Cardiac fibroblast (primary cell): ENCODE results near the gene USP2.
A peak's percentile ranks its signal among the peaks of the same experiment; 100 is the strongest.

Experiments
- DNase-seq, 2 donors: peaks; one replicate each; pipeline versions ENCODE4 v3.0.0 to v3.0.0-alpha.2; 2010; ENCODE audit warnings: low read depth in 2 of 2
- H3K4me3 ChIP-seq, 2 donors: replicated peaks in 1 of 2; 1 replicate in 1 of 2; 2 replicates in 1 of 2; pipeline ENCODE4 v1.5.1; 2011; ENCODE audit warnings: low read depth in 2 of 2, low read length in 2 of 2, mild to moderate bottlenecking in 2 of 2, moderate library complexity in 1 of 2
- TF ChIP-seq, protein P1 (sequence below): IDR thresholded peaks from one replicate; pipeline ENCODE4 v1.5.1; 2011; ENCODE audit warnings: low read depth, mild to moderate bottlenecking, low read length, inconsistent platforms

Gene USP2

DNA sequence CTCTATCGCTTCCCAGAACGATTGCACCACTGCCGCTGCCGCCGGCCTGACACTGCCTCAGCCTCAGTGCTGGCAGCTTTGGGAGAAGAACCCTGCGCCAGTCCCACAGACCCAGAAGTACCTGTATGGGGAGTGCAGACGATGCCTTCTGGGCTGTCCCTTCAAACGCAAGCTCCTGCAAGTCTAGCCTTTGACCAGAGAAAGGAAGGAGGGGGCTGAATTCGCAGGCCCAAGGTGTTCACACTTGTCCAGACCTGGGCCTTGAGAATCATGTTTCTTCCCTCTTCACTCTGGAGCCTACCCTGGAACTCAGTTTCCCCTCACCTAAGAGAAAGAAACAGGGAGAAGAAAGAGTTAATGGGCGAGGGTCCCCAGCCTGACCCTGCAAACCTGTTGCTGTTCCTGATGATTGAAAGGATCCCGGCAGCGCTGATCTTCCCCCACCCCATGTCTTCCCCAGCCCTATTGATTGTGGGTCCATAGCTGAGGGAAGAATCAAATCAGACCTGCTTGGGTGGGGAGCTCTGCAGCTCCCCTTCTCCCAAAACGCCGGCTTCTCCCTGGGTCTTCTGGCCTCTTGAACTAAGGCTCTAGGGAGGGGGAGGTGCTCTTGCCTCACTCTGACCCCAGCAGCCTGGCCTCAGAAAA, 63.8 kb downstream of the USP2 start:
- TF ChIP-seq, protein P1, sequence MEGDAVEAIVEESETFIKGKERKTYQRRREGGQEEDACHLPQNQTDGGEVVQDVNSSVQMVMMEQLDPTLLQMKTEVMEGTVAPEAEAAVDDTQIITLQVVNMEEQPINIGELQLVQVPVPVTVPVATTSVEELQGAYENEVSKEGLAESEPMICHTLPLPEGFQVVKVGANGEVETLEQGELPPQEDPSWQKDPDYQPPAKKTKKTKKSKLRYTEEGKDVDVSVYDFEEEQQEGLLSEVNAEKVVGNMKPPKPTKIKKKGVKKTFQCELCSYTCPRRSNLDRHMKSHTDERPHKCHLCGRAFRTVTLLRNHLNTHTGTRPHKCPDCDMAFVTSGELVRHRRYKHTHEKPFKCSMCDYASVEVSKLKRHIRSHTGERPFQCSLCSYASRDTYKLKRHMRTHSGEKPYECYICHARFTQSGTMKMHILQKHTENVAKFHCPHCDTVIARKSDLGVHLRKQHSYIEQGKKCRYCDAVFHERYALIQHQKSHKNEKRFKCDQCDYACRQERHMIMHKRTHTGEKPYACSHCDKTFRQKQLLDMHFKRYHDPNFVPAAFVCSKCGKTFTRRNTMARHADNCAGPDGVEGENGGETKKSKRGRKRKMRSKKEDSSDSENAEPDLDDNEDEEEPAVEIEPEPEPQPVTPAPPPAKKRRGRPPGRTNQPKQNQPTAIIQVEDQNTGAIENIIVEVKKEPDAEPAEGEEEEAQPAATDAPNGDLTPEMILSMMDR, result no peak
- peak overlapping the region in 1 of 2 donors; percentile 33 for H3K4me3 ChIP-seq
- peak in 1 of 2 donors; percentile 27 for DNase-seq

DNA sequence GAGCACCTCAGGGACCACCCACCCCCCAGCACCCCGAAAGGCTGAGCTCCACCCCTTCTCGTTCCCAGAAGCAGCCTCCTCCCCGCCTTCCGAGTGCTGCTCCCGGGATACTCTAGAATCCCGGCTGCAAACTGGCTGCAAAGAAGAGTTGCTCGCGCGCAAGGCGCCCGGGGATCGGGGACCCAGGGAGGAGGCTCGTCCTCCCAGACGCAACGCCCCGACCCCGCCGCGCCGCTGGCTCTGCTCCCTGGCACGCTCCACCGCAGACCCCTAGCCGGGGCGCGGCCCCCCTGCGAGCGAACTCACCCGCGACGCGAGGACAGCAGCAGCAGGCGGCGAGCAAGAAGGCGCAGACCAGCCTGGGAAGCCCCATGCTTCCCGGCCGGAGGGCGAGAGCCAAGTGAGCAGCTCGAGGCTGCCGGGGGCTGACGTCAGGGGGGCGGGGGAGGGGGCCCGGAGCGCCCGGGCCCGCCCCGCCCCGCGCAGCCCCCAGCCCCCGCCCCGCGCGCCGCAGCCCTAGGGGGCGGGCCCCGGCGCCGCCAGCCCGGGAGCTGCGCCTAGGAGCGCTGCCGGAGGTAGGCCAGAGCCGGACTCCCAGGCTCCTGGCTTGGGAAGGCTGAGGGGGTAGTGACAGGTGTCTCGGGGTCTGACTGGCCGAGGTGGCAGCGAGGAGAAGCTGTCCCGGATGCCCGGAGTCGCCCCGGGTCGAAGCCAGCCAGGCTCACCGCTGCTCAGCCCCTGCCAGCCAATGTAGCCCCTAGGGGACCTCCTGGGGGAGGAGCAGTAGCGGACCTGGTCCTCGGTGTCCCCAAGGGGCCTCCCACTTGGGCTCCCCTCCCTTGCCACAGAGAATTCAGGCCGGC, 64.5 kb downstream of the USP2 start, which contains the start of gene MCAM:
Gene MCAM (minus strand): TSS at position 402 of the 863 bp plus-strand sequence. CDS start 29 bp downstream, at position 373.
- peak within 1 kb of the TSS; percentile 57 to 58 for H3K4me3 ChIP-seq
- peak in 1 of 2 donors; percentile 39 for DNase-seq
- TF ChIP-seq, protein P1, result no peak

DNA sequence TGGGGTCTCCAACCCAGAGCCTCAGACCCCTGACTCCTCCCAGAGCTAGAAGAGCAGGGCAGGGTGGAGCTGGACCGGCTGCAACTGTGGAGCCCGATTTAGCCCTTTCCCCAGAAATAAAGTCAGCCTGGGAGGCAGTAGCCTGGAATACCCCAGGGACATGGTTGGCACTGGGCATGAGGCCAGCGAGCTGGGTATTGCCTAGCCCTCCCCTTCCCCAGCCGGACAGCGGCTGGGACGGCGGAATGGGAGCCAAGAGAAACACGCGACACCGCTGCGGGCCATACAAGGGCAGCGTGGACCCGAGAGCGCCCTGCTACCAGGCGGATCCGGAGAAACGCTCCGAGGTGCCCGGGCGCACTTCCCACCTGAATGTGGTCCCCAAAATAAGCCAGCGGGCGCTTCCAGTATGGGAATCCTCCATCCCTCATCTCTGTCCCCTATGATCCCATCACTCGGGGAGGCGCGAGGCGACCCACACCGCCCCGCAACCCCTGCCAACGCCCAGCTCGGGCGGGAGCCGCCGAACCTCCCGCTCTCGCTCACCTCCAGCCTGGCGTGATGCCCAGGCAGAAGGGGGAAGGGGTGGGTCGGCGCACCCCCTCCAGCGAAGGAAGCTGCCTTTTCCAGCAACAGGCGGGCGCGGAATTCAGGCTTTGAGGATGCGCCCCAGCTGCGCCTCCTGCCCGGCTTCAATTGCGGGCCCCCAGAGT, 65.3 kb downstream of the USP2 start:
- no peak for DNase-seq
- peak overlapping the region; percentile 57 to 58 for H3K4me3 ChIP-seq
- TF ChIP-seq, protein P1, result no peak

DNA sequence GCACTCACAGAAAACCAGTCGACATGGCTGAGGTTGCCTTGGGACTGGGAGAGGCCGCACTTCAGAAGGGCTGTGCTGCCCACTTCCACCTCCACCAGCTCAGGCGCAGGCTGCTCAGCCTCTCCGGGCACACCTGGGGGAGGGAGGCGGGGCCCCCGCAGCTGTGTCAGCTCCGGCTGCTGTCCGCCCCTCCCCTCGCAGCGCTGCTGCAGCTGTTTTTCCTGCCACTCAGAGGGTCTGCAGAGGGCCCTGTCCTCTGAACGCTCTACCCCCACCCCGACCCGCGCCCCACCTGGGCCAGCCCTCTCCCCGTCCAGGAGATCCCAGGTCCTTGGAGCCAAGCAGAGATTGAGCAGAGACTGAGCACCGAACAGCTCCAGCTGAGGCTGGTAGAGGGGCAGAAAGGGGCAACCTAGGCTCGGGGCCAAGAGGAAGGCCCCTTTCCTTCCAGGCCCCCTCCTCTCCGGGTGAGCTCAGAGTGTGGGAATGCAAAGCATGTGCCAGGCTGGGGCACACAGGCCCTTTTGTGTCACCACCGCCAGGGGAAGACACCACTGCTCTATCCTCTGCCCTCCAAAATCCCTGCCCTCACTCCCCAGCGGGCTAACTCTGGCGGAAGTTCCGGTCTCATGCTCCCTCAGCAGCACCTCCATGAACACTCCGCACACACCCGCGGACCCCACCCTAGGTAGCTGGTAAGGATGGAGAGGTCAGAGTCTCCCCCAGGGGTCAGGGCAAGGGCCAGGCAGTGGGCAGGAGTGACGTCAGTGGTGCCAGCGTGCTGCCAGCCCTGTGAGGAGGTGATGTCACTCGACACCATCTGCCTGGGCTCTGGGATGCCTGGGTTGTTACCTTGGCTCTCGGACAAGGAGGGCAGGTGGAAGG, 66.1 kb downstream of the USP2 start:
- no peak for DNase-seq
- H3K4me3 ChIP-seq, result peak overlapping the region; percentile 57 to 58
- TF ChIP-seq, protein P1, result no peak

DNA sequence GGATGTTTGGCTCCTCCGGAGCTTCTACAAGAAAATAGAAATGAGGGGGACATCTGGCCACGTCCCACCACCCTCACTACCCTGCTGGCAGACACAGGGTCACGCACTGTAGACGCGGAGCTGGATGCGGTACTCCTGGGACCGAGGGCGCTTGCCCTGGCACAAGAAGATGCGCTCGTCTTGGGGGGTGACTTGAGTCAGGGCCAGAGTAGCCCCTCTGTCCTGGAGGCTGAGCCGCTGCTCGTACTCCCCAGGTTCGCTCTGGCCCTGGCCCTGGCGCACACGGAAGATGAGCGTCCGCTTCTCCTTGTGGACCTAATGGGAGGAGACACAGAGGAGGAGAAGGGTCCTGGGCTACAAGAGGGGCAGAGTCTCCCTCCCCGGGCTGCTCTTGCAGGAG, 66.8 kb downstream of the USP2 start:
- no peak for DNase-seq
- no peak overlapping the region for H3K4me3 ChIP-seq
- TF ChIP-seq, protein P1, result no peak

DNA sequence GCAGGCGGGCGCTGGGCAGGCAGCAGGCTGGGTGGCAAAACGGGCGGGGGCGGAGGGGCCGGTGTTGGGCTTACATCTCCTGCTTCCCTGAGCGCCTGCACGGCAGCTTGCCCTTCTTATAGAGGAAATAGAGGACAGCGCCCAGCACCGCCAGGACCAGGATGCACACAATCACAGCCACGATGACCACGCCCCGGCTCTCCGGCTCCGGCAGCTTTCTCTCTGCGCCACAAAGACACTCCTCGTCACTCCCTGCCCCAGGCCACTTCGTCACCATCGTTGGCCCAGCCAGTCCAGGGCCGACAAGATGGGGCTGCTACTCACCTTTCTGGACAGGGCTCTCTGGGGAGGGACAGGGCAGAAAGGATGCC, 70.8 kb downstream of the USP2 start:
- TF ChIP-seq, protein P1, result no peak
- no peak for DNase-seq
- H3K4me3 ChIP-seq, result no peak overlapping the region
